ENCODE data around the gene SKIDA1. TPM values are rescaled to one million over a fixed set of nuclear protein-coding genes. Genes with fewer than 3 reads are reported as not detected.

The SKIDA1 gene
- total and polyA plus RNA-seq, 4 donors, result 0.15 to 1.4 (median 0.99) TPM

- intact Hi-C loops (cut with DNase I), result no loop called here
- no peak for ATAC-seq (ENCODE audit: low FRiP score)
- Histone ChIP-seq H3K9me3 (ENCODE audit: control insufficient read depth, low read length) (no peaks in the 10 kb centered on the region), H3K27ac (ENCODE audit: low read depth in 1 of 2, low read length in 2 of 2) (no peak overlapping the region), H3K4me3 (ENCODE audit: low read length in 2 of 2) (no peak overlapping the region), H3K36me3 (ENCODE audit: control insufficient read depth in 1 of 2, insufficient read depth in 2 of 2, low read length in 1 of 2) (no peaks in the 10 kb centered on the region), H3K4me1 (ENCODE audit: control insufficient read depth in 1 of 2, insufficient read depth in 2 of 2, low read length in 2 of 2) (no peaks in the 10 kb centered on the region), H3K27me3 (ENCODE audit: control insufficient read depth in 1 of 2, insufficient read depth in 2 of 2, low read length in 1 of 2) (no peaks in the 10 kb centered on the region)
- WGBS, 2 donors, result 69 to 70% methylated on average over 5 of the region's 5 CpGs
- no peak for DNase-seq
These were observed 36.5 kb downstream of the SKIDA1 start for GRCh38 chr10:21488957-21489446.

DNA sequence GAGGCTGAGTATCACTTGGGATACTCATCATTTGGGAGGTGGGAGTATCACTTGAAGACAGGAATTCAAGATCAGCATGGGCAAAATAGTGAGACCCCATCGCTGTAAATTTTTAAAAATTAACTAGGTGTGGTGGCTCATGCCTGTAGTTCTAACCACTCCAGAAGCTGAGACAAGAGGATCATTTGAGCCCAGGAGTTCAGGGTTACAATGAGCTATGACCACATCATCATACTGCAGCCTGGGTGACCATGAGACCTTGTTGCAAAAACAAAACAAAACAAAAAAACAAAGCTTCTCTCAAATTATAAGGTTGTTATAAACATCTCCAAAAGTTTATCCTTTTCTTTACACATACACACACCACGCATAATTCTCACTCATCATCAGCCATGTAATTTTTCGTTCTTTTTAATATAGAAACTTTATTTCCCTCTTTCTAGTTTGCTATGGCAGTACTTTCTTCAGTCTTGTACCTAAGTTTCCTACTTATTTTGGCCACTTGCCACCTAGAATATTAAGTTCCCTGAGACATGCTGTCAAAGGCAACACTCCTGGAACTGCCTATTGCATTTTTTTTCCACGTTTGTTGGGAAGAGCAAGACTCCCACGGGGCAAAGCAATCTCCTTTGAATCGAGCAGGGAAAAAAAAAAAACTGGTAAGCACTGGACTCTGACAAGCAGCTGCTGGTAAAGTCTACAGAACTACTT, 37.1 kb downstream of the SKIDA1 start:
- ATAC-seq (ENCODE audit: low FRiP score) (no peak), DNase-seq (no peak)
- 40 to 43% methylated on average over 6 of the region's 6 CpGs for WGBS, 2 donors
- intact Hi-C loops (cut with DNase I), result no loop called here
- H3K4me1 ChIP-seq (ENCODE audit: control insufficient read depth in 1 of 2, insufficient read depth in 2 of 2, low read length in 2 of 2), result no peaks in the 10 kb centered on the region
- H3K4me3 ChIP-seq (ENCODE audit: low read length in 2 of 2), result no peak overlapping the region
- no peaks in the 10 kb centered on the region for H3K9me3 ChIP-seq (ENCODE audit: control insufficient read depth, low read length)
- H3K36me3 ChIP-seq (ENCODE audit: control insufficient read depth in 1 of 2, insufficient read depth in 2 of 2, low read length in 1 of 2), result no peaks in the 10 kb centered on the region
- no peak overlapping the region for H3K27ac ChIP-seq (ENCODE audit: low read depth in 1 of 2, low read length in 2 of 2)
- H3K27me3 ChIP-seq (ENCODE audit: control insufficient read depth in 1 of 2, insufficient read depth in 2 of 2, low read length in 1 of 2), result no peaks in the 10 kb centered on the region

DNA sequence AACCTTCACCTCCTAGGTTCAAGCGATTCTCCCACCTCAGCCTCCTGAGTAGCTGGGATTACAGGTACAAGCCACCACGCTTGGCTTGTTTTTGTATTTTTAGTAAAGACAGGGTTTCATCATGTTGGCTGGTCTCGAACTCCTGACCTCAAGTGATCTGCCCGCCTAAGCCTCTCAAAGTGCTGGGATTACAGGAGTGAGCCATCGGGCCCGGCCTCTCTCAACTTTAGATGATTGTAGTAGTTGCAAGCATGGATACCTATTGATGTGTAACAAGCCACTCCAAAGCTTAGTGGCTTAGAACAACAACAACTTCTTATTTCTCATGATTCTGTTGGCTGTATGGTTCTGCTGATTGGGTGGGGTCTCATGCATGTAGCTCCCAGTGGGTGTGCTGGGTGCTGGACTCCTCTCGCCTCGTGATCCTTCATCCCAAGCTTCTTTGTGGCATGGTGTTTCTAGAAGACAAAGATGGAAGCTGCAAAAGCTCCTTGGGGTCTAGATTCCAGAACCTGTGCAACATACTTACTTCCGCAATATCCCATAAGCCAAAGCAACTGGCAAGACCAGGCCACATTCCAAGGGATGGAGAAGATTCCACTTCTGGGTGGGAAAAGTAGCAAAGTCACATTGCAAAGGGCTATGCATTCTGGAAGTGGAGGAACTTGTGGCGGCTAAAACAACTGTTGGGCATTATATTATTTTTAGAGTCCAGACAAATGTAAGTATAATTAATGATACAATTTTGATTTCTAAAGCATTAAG, 37.9 kb downstream of the SKIDA1 start:
- Histone ChIP-seq H3K4me3 (ENCODE audit: low read length in 2 of 2) (no peak overlapping the region), H3K36me3 (ENCODE audit: control insufficient read depth in 1 of 2, insufficient read depth in 2 of 2, low read length in 1 of 2) (no peaks in the 10 kb centered on the region), H3K27ac (ENCODE audit: low read depth in 1 of 2, low read length in 2 of 2) (no peak overlapping the region), H3K4me1 (ENCODE audit: control insufficient read depth in 1 of 2, insufficient read depth in 2 of 2, low read length in 2 of 2) (no peaks in the 10 kb centered on the region), H3K9me3 (ENCODE audit: control insufficient read depth, low read length) (no peaks in the 10 kb centered on the region), H3K27me3 (ENCODE audit: control insufficient read depth in 1 of 2, insufficient read depth in 2 of 2, low read length in 1 of 2) (no peaks in the 10 kb centered on the region)
- intact Hi-C loops (cut with DNase I), result no loop called here
- DNase-seq (no peak), ATAC-seq (ENCODE audit: low FRiP score) (no peak)
- WGBS, 2 donors, result 96 to 97% methylated on average over 10 of the region's 10 CpGs

DNA sequence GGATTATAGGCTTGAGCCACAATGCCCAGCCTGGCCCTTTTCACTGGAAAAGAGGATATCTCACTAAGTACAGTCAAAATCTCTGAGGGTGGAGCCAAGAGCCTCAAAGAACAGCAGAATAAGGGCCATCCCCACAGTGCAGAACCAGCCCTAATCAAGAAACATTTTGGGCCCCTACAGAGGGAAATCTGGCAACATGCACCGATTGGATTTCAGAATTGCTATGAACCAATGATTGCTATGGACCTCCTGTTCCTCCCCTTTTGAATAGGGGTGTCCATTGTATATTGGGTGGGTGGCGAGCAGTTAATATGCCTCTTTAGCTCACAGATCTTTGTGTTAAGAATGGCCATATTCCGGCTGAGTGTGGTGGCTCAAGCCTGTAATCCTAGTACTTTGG, 42.7 kb downstream of the SKIDA1 start:
- Histone ChIP-seq H3K9me3 (ENCODE audit: control insufficient read depth, low read length) (peaks cover 5% of the 10 kb centered on the region), H3K27me3 (ENCODE audit: control insufficient read depth in 1 of 2, insufficient read depth in 2 of 2, low read length in 1 of 2) (peaks cover 0 to 2% of the 10 kb centered on the region in 2 donors), H3K27ac (ENCODE audit: low read depth in 1 of 2, low read length in 2 of 2) (no peak overlapping the region), H3K4me1 (ENCODE audit: control insufficient read depth in 1 of 2, insufficient read depth in 2 of 2, low read length in 2 of 2) (no peaks in the 10 kb centered on the region), H3K4me3 (ENCODE audit: low read length in 2 of 2) (no peak overlapping the region), H3K36me3 (ENCODE audit: control insufficient read depth in 1 of 2, insufficient read depth in 2 of 2, low read length in 1 of 2) (no peaks in the 10 kb centered on the region)
- WGBS, 2 donors, result 91 to 97% methylated on average over 3 of the region's 3 CpGs
- ATAC-seq (ENCODE audit: low FRiP score) (no peak), DNase-seq (no peak)
- intact Hi-C loops (cut with DNase I), result no loop called here

DNA sequence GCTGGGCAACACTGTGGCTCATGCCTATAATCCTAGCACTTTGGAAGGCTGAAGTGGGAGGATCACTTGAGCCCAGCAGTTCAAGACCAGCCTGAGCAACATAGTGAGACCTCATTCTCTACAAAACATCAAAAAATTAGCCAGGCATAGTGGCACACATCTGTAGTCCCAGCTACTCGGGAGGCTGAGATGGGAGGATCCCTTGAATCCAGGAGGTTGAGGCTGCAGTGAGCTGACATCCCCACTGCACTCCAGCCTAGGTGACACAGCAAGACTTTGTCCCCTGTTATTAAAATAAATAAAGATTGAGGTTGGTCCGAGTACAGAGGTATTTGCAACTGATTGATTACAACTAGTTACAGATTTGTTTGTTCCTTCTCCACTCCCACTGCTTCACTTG, 44.1 kb downstream of the SKIDA1 start:
- no peak for ATAC-seq (ENCODE audit: low FRiP score)
- H3K9me3 ChIP-seq (ENCODE audit: control insufficient read depth, low read length), result peaks cover 5% of the 10 kb centered on the region
- WGBS, 2 donors, result 74 to 82% methylated on average over 2 of the region's 2 CpGs

GRCh38 chr10:21479570-21480315, 45.7 kb downstream of the SKIDA1 start:
- Histone ChIP-seq H3K27me3 (ENCODE audit: control insufficient read depth in 1 of 2, insufficient read depth in 2 of 2, low read length in 1 of 2) (peaks cover 0 to 2% of the 10 kb centered on the region in 2 donors), H3K4me3 (ENCODE audit: low read length in 2 of 2) (no peak overlapping the region), H3K27ac (ENCODE audit: low read depth in 1 of 2, low read length in 2 of 2) (no peak overlapping the region), H3K36me3 (ENCODE audit: control insufficient read depth in 1 of 2, insufficient read depth in 2 of 2, low read length in 1 of 2) (no peaks in the 10 kb centered on the region), H3K9me3 (ENCODE audit: control insufficient read depth, low read length) (peaks cover 5% of the 10 kb centered on the region), H3K4me1 (ENCODE audit: control insufficient read depth in 1 of 2, insufficient read depth in 2 of 2, low read length in 2 of 2) (no peaks in the 10 kb centered on the region)
- WGBS, 2 donors, result 65 to 67% methylated on average over 6 of the region's 6 CpGs
- ATAC-seq (ENCODE audit: low FRiP score), result no peak
- intact Hi-C loops (cut with DNase I), result no loop called here
- DNase-seq, result no peak

More for the DNA sequence above, 44.1 kb downstream of the SKIDA1 start:
- intact Hi-C loops (cut with DNase I), result no loop called here
- no peaks in the 10 kb centered on the region for H3K36me3 ChIP-seq (ENCODE audit: control insufficient read depth in 1 of 2, insufficient read depth in 2 of 2, low read length in 1 of 2)
- no peak overlapping the region for H3K4me3 ChIP-seq (ENCODE audit: low read length in 2 of 2)
- H3K27ac ChIP-seq (ENCODE audit: low read depth in 1 of 2, low read length in 2 of 2), result no peak overlapping the region
- no peak for DNase-seq
- H3K27me3 ChIP-seq (ENCODE audit: control insufficient read depth in 1 of 2, insufficient read depth in 2 of 2, low read length in 1 of 2), result peaks cover 0 to 2% of the 10 kb centered on the region in 2 donors
- H3K4me1 ChIP-seq (ENCODE audit: control insufficient read depth in 1 of 2, insufficient read depth in 2 of 2, low read length in 2 of 2), result no peaks in the 10 kb centered on the region

DNA sequence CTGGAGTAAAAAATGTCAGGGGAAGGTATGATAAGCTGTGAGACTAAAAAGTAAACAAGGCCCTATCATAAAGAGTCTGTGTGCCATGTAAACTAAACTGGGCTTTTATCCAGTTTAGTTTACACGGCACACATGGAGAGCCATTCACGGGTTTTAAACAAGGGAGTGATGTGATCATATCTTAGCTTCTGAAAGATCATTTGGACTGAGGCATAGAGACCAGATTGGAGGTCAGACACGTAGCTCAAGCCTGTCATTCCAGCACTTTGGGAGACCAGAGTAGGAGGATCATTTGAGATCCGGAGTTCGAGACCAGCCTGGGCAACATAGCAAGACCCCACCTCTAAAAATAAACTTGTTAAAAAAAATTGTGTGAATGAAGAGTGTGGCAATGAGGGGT, 50.1 kb downstream of the SKIDA1 start:
- intact Hi-C loops (cut with DNase I), result no loop called here
- no peaks in the 10 kb centered on the region for H3K9me3 ChIP-seq (ENCODE audit: control insufficient read depth, low read length)
- H3K27me3 ChIP-seq (ENCODE audit: control insufficient read depth in 1 of 2, insufficient read depth in 2 of 2, low read length in 1 of 2), result peaks cover 0 to 2% of the 10 kb centered on the region in 2 donors
- no peaks in the 10 kb centered on the region for H3K36me3 ChIP-seq (ENCODE audit: control insufficient read depth in 1 of 2, insufficient read depth in 2 of 2, low read length in 1 of 2)
- DNase-seq, result no peak
- no peak overlapping the region for H3K27ac ChIP-seq (ENCODE audit: low read depth in 1 of 2, low read length in 2 of 2)
- WGBS, 2 donors, result 74 to 77% methylated on average over 5 of the region's 5 CpGs
- no peaks in the 10 kb centered on the region for H3K4me1 ChIP-seq (ENCODE audit: control insufficient read depth in 1 of 2, insufficient read depth in 2 of 2, low read length in 2 of 2)
- no peak for ATAC-seq (ENCODE audit: low FRiP score)
- no peak overlapping the region for H3K4me3 ChIP-seq (ENCODE audit: low read length in 2 of 2)

DNA sequence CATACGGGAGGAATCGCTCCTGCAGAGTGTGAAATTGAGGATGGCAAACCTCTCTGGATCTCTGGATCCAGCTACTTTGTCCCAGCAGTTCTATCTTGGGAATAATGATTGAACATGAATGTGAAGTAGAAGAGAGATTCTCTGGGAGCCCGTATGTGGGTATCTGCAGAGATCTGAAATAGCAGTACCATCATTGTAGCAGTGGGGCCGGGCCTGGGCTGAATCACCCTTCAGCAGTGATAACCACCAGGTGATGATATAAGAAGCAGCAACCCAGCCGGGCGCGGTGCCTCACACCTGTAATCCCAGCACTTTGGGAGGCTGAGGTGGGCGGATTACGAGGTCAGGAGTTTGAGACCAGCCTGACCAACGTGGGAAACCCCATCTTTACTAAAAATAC, 51.9 kb downstream of the SKIDA1 start:
- WGBS, 2 donors, result 82 to 87% methylated on average over 10 of the region's 10 CpGs
- Histone ChIP-seq H3K4me3 (ENCODE audit: low read length in 2 of 2) (no peak overlapping the region), H3K9me3 (ENCODE audit: control insufficient read depth, low read length) (no peaks in the 10 kb centered on the region), H3K36me3 (ENCODE audit: control insufficient read depth in 1 of 2, insufficient read depth in 2 of 2, low read length in 1 of 2) (no peaks in the 10 kb centered on the region), H3K27ac (ENCODE audit: low read depth in 1 of 2, low read length in 2 of 2) (no peak overlapping the region), H3K4me1 (ENCODE audit: control insufficient read depth in 1 of 2, insufficient read depth in 2 of 2, low read length in 2 of 2) (no peaks in the 10 kb centered on the region), H3K27me3 (ENCODE audit: control insufficient read depth in 1 of 2, insufficient read depth in 2 of 2, low read length in 1 of 2) (peaks cover 0 to 2% of the 10 kb centered on the region in 2 donors)
- ATAC-seq (ENCODE audit: low FRiP score) (no peak), DNase-seq (no peak)
- intact Hi-C loops (cut with DNase I), result no loop called here

All from aorta (tissue), 5 donors.